ENCODE results near the gene ZPLD1.

DNA sequence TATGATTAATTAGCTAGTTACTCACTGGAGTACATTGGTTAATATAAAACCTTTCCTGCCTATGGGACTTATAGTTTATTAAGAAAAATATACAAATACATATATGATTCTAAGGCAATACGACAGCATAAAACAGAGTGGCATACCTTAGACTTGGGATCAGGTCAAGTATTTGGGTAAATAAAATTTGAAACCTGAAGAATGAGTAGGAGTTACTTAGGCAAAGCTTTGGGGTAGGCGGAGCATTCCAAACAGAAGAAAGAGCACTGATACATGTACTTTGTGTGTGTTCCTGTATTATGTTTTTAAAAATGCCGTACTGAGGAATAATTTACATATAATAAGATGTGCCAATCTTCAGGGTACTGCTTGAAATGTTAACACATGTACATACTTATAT is 15.1 kb downstream of the ZPLD1 start:
- no peak for TF ChIP-seq POLR2A (IDR thresholded peaks at IDR 0.05; ENCODE audit: low read depth, low read length)
- no peak for TF ChIP-seq POLR2AphosphoS5 (IDR thresholded peaks at IDR 0.05; ENCODE audit: low read depth, low read length)
- no peak for TF ChIP-seq TAF1 (IDR thresholded peaks at IDR 0.05; ENCODE audit: low read depth, low read length)
- TF ChIP-seq POU2F2 (IDR thresholded peaks at IDR 0.05; ENCODE audit: low read depth, low read length): no peak
- TF ChIP-seq SPI1 (IDR thresholded peaks at IDR 0.05; ENCODE audit: low read depth, low read length): no peak
